Effector CD8-positive, alpha-beta T cell (primary cell): ENCODE results near the gene RAP1GAP2.
"Not testable (repeated sequence)": the region's sequence is repeated elsewhere in the genome, so short reads cannot be mapped to it uniquely, and the experiment has no call there.

Experiments used
- DNase-seq: peaks from one replicate; lab custom pipeline; 2025; lab: John Stamatoyannopoulos, UW

Gene RAP1GAP2

GRCh38 chr17:2971851-2972250, 175.6 kb downstream of the RAP1GAP2 start:
- DNase-seq, result no peak

GRCh38 chr17:2972749-2973148, 176.5 kb downstream of the RAP1GAP2 start:
- no peak for DNase-seq

DNA sequence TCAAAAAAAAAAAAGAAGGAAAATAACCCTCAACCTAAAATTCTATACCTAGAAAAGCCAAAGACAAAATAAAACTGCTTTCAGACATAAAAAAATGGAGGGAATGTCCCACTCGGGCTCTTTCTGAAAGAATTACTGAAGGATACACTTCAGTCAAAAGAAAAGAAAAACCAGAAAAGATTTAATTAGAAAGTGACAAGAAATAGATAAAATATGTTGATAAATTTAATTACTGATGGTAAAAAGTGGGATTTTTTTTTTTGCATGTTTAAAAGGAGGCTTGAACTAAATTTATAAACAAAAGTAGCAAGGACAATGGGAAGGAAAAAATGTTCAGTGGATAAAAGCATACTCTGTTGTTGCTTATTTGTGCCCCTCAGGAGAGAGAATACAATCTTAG, 178.1 kb downstream of the RAP1GAP2 start:
- DNase-seq, result no peak

GRCh38 chr17:2975469-2975958, 179.3 kb downstream of the RAP1GAP2 start:
- DNase-seq, result no peak

- no peak for DNase-seq
Observed at GRCh38 chr17:2977157-2977556, 180.9 kb downstream of the RAP1GAP2 start.

GRCh38 chr17:2978116-2978515, 181.9 kb downstream of the RAP1GAP2 start:
- DNase-seq, result no peak

DNA sequence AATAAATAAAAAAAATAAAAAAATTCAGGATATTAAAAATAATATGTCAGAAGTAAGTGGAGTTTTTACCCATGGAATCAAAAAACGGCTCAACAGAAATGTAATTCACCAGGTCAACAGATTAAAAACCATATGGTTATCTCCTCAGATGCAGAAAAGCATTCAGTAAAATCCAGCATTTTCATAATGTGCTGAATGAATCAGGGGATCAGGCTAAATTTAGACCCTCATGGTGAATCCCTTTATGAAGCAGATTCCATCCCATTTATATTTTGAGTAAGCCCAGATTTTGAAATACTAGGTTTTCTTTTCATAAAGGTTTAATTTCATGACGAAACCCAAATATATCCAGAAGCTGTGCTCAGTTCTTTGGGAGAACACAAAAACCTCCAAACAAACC, 182.8 kb downstream of the RAP1GAP2 start:
- no peak for DNase-seq

- no peak for DNase-seq
Observed at GRCh38 chr17:2980211-2980903, 184.1 kb downstream of the RAP1GAP2 start.

- no peak for DNase-seq
Observed at GRCh38 chr17:2980904-2981246, 184.6 kb downstream of the RAP1GAP2 start.

GRCh38 chr17:2981325-2981724, 185.1 kb downstream of the RAP1GAP2 start:
- no peak for DNase-seq

DNA sequence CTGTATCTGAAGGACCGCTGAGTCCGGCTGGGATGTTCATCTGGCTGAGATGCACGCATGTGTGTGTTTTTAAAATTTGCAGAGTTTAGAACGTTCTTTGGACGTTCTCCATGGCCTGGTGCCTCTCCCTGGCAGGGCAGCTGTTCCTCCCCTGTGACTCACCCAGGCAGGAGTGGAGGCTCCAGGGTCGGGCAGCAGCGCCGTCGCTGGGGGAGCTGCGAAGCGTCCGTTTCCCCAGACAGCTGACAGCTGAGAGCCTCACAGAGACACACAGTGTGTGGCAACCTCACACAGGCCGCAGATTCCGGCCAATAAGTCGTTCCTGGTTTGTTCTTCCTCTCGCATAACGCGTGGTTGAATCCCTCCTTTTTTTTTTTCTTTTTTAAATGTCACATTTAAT, 186.6 kb downstream of the RAP1GAP2 start:
- DNase-seq, result no peak

DNA sequence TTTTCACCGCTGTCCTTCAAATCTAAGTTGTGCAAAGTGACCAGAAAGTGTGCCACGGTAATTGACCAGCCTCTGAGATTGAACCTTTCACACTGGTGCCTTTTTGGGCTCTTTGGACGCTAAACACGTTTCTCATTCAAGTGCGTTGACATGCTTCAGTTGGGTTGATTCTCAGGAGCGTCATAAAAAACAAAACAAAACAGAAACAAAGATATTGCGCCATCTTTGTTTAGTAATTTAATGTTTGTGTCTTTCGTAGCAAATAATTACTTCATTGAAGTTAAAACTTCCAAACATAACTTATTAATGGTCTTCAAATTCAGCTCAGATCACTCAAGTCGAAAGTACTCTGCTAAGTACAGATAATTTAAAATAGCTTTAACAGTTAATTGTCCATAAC, 187.0 kb downstream of the RAP1GAP2 start:
- DNase-seq, result no peak

DNA sequence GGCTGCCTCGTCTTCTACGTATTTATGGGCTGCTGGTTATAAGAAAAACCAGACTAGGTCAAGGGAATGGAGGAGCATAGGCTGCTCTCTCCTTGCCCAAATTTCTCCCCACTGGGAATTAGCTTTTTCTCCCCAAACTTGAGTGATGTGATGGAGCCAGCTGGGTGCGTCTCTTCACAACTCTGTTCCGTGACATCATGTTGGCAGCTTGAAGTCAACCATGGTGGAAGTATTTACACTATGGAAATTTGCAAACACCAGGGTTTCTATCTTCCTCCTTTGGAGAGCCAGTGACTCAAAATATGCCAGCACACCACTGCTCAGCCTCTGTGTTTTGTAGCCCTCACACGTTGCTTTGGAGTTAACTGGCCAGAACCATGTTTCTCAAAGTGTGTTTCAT, 189.1 kb downstream of the RAP1GAP2 start:
- no peak for DNase-seq

DNA sequence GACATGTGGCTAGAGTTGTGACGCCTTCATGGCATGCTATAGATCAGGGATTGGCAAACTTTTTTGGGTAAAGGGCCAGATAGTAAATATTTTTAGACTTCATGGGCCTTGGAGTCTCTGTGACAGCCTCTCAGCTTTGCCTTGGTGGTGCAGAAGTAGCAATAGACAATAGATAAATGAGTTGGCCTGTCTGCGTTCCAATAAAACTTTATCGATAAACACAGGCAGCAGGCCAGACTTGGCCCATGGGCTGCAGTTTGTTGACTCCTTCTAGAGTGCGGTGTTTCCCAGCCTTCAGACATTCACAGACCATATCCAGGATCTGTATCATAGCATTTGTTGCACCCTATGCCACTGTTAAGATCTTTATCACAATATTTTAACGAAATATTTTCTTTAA, 190.7 kb downstream of the RAP1GAP2 start:
- no peak for DNase-seq

DNA sequence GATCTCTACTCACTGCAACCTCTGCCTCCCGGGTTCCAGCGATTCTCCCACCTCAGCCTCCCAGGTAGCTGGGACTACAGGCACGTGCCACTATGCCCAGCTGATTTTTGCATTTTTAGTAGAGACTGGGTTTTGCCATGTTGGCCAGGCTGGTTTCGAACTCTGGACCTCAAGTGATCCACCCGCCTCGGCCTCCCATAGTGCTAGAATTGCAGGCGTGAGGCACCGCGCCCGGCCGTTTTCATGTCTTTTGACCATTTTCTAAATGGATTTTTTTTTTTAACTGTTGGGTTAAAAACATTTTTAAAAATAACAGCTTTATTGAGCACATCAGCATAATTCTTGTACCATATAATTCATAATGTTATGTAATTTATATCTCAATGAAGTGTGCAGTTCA, 193.2 kb downstream of the RAP1GAP2 start:
- DNase-seq, result not testable (repeated sequence)

DNA sequence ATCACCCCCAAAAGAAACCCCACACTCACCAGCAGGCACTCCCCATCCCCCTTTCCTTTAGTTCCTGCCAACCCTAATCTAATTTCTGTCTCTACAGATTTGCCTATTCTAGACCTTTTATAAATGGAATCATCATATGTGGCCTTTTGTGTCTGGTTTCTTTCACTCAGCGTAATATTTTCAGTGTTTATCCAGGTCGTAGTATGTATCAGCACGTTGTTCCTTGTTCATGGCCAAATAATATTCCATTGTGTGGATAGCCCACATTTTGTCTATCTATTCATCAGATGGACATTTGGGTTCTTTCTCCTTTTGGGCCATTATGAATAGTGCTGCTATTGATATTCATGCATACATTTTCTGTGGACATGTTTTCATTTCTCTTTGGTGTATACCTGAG, 193.6 kb downstream of the RAP1GAP2 start:
- DNase-seq, result no peak

- no peak for DNase-seq
Observed at GRCh38 chr17:2990396-2990795, 194.2 kb downstream of the RAP1GAP2 start.

DNA sequence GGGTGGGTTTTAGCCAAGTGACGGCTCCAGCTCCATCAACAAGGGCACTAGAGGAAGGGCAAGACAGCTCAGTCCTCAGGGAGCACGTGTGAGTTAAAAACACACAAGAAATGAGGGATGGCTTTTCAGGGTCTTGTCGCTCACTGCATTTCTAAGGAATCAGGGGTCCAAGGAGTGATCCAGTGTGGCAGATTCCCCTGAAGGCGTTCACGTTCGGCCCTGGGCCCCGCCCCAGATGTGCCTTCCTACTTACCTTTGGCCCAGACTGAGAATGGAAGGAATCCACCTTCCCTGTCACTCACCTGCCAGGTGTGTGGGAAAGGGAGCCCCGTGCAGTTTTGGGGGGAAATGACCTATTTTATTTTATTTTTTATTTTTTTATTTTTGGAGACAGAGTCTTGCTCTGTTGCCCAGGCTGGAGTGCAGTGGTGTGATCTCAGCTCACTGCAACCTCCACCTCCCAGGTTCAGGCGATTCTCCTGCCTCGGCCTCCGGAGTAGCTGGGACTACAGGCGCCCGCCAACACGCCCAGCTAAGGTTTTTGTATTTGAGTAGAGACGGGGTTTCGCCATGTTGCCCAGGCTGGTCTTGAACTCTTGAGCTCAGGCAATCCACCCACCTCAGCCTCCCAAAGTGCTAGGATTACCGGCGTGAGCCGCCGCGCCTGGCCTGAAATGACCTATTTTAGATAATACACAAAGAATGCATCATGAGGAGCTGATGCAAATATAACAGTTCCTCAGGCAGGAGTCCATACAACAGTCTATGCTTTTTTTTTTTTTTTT, 195.3 kb downstream of the RAP1GAP2 start:
- not testable (repeated sequence) for DNase-seq

DNA sequence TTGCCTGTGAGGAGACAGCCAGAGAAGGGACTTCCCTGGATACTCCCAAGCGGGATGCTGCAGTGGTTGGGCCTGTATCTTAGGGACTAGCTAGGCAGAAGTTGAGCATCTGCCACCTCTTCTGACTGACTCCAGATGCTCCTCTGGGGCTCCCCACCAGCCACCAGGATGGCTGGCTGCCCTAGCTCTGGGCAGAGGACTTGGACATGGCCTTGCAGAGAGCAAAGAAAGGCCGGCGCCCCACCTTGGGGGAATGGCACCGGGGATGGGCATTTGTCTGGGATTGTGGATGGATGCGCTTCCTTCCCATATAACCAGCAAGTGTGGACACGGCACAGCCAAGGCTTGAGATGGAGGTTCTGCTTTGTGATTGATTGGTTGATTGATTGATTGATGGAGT, 198.2 kb downstream of the RAP1GAP2 start:
- DNase-seq, result no peak

DNA sequence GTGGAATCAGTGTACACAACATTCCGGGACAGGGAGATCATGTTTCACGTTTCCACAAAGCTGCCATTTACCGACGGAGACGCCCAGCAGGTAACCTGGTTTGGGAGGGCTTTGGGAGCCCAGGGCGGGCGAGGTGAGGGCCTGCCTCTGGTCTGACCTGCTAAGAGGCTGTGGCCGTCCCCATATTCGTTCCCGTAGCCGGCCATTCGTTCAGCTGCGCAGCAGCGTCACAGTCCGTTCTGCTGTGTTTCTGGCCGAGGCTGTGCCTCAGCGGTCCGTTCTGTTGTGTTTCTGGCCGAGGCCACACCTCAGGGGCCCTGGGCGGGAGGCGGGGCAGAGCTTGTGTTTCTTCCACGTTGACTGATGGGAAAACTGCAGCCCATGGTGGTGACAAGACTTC, 199.1 kb downstream of the RAP1GAP2 start:
- DNase-seq, result no peak

DNA sequence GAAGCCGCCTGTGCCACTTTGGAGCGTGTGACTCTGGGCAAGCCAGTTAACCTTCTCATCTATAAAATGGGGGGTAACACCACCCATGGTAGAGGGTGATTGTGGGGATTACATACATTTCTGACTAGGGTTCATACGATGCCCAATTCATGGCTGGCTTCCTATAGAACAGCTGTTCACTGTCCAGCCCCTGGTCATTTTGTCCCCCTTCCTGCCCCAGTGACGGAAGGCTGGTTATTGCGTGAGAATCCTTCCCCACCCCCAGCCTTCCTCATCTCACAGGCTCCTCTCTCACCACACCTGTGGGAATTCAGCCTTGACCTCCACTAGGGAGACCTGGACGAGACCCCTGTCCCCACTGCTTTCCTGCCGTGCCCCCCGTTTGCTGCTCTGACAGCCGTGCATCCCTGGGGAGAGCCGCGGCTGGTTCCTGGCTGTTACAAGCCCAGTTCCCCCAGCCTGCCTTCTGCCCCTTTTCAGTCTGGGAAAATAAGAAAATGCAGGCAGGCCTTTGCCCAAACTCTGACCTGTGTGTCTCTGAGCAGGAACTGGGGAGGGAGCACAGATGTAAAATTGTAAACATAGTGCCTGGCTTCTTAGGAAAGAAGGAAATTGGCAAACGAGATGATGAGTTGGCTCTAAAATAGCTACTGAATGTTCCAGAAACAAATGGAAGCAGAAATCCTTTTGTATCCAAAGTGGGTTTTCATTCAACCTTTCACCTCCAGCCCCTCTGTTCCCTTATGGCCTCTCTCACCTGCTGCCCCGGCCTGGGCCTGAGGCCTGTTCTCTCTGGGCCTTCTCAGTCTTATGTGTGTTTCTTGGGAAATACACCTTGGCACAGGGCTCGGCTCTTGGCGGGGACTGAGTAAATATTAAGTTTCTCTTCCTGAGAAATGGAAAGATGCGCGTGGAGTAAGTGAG, 199.9 kb downstream of the RAP1GAP2 start:
- no peak for DNase-seq
